T follicular helper cell (primary cell): ENCODE results near the gene C1orf53.
"Not testable (repeated sequence)": the region's sequence is repeated elsewhere in the genome, so short reads cannot be mapped to it uniquely, and the experiment has no call there.

ENCODE experiments used
- DNase-seq: peaks from one replicate; pipeline ENCODE4 v3.0.0-alpha.2; 2020; ENCODE audit warnings: low read depth

Gene C1orf53

GRCh38 chr1:197920414-197921117 is 18.1 kb downstream of the C1orf53 start:
- no peak for DNase-seq

GRCh38 chr1:197921235-197922069 is 19.0 kb downstream of the C1orf53 start:
- DNase-seq, result no peak

- no peak for DNase-seq
Observed at GRCh38 chr1:197922070-197922390, 19.6 kb downstream of the C1orf53 start.

GRCh38 chr1:197923038-197923437 is 20.6 kb downstream of the C1orf53 start:
- DNase-seq, result no peak

GRCh38 chr1:197924516-197925123 is 22.2 kb downstream of the C1orf53 start:
- DNase-seq, result no peak

GRCh38 chr1:197927908-197928665 is 25.7 kb downstream of the C1orf53 start:
- DNase-seq, result no peak

GRCh38 chr1:197928849-197929336 is 26.5 kb downstream of the C1orf53 start:
- DNase-seq, result no peak

GRCh38 chr1:197933016-197933415 is 30.6 kb downstream of the C1orf53 start:
- DNase-seq, result no peak

GRCh38 chr1:197933647-197934046 is 31.2 kb downstream of the C1orf53 start:
- DNase-seq, result no peak

GRCh38 chr1:197937381-197937780 is 35.0 kb downstream of the C1orf53 start:
- no peak for DNase-seq

GRCh38 chr1:197937892-197938291 is 35.5 kb downstream of the C1orf53 start:
- DNase-seq, result no peak

- not testable (repeated sequence) for DNase-seq
Observed at GRCh38 chr1:197939159-197939980, 36.9 kb downstream of the C1orf53 start.

GRCh38 chr1:197942042-197942441 is 39.6 kb downstream of the C1orf53 start:
- DNase-seq, result no peak

GRCh38 chr1:197944485-197944884 is 42.1 kb downstream of the C1orf53 start:
- no peak for DNase-seq

GRCh38 chr1:197948926-197949899 is 46.8 kb downstream of the C1orf53 start:
- DNase-seq, result no peak

GRCh38 chr1:197951089-197951488 is 48.7 kb downstream of the C1orf53 start:
- DNase-seq, result no peak

GRCh38 chr1:197951617-197952175 is 49.3 kb downstream of the C1orf53 start:
- DNase-seq, result no peak

GRCh38 chr1:197953472-197953871 is 51.0 kb downstream of the C1orf53 start:
- DNase-seq, result not testable (repeated sequence)

GRCh38 chr1:197954718-197955418 is 52.4 kb downstream of the C1orf53 start:
- DNase-seq, result no peak
